Uterus (tissue), 2 donors: ENCODE measurements around the gene CACNG5.

Experiments used
- POLR2A ChIP-seq, 2 donors: fragments of 450-650 bp; IDR thresholded peaks; one replicate each; pipeline ENCODE4 v1.6.1; 2016; ENCODE audit warnings: antibody characterized with exemption in 2 of 2, mild to moderate bottlenecking in 1 of 2, moderate library complexity in 1 of 2
- TF ChIP-seq, protein P1 (sequence below), 4 experiments: fragments of 200-600 bp in 2 of 4; fragments of 450-650 bp in 2 of 4; sonication (generic) in 2 of 4; IDR thresholded peaks; one replicate each; pipeline ENCODE4 v1.5.1; 2016 to 2019; ENCODE audit warnings: antibody characterized with exemption in 4 of 4, mild to moderate bottlenecking in 2 of 4, moderate library complexity in 1 of 4

GRCh38 chr17:66843627-66844026 lies 8.7 kb downstream of the CACNG5 start:
- TF ChIP-seq, protein P1, sequence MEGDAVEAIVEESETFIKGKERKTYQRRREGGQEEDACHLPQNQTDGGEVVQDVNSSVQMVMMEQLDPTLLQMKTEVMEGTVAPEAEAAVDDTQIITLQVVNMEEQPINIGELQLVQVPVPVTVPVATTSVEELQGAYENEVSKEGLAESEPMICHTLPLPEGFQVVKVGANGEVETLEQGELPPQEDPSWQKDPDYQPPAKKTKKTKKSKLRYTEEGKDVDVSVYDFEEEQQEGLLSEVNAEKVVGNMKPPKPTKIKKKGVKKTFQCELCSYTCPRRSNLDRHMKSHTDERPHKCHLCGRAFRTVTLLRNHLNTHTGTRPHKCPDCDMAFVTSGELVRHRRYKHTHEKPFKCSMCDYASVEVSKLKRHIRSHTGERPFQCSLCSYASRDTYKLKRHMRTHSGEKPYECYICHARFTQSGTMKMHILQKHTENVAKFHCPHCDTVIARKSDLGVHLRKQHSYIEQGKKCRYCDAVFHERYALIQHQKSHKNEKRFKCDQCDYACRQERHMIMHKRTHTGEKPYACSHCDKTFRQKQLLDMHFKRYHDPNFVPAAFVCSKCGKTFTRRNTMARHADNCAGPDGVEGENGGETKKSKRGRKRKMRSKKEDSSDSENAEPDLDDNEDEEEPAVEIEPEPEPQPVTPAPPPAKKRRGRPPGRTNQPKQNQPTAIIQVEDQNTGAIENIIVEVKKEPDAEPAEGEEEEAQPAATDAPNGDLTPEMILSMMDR (IDR thresholded peaks at IDR 0.05) = no peak
- no peak for TF ChIP-seq POLR2A (IDR thresholded peaks at IDR 0.05)
